HG03139 (cell line): ENCODE measurements around the gene RMND5B.
"Not testable (repeated sequence)": the region's sequence is repeated elsewhere in the genome, so short reads cannot be mapped to it uniquely, and the experiment has no call there.

Source experiments
- ATAC-seq: cut with Tn5 transposase; IDR thresholded peaks from one replicate; pipeline ENCODE4 v1.9.1; 2021; ENCODE audit not compliant: unreplicated experiment

Gene RMND5B

GRCh38 chr5:178127300-178128009 is 3.4 kb upstream of the RMND5B start:
- ATAC-seq = not testable (repeated sequence)

DNA sequence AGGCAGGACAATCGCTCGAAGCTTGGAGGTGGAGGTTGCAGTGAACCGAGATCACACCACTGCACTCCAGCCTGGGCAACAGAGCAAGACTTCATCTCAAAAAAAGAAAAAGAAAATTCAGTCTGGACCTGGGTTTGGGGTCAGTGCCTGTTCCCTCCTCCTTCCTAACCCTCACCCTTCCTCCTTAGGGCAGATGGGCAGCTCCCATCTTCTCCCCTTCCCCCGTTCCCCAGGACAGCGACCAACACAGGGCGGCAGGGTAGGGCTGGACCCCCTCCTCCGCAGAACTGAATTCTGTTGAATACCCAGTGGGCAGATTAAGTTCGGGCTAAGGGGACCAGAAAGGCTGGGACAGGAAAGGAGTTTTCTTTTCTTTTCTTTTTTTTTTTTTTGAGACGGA is 1.5 kb upstream of the RMND5B start:
- no peak for ATAC-seq

DNA sequence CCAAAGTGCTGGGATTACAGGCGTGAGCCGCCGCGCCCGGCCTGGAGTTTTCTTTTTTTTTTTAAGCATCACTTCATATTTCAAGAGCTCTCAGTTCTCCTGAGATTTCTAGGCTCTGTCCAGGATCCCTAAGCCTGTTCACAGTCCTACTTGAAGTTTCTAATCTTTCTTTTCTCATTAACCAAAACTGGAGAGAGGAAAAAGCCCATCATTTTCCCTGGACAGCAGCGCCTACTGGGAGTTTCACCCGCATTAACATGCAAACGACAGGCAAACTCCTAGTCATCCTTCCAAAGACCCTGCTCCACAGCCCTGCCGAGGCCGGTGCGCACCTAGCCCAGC is 609 bp upstream of the RMND5B start:
- not testable (repeated sequence) for ATAC-seq

GRCh38 chr5:178131446-178131996 is 707 bp downstream of the RMND5B start:
- ATAC-seq = no peak

- ATAC-seq = no peak
Measured at GRCh38 chr5:178136990-178137389, 6.2 kb downstream of the RMND5B start.

GRCh38 chr5:178137991-178138390 is 7.2 kb downstream of the RMND5B start:
- no peak for ATAC-seq

DNA sequence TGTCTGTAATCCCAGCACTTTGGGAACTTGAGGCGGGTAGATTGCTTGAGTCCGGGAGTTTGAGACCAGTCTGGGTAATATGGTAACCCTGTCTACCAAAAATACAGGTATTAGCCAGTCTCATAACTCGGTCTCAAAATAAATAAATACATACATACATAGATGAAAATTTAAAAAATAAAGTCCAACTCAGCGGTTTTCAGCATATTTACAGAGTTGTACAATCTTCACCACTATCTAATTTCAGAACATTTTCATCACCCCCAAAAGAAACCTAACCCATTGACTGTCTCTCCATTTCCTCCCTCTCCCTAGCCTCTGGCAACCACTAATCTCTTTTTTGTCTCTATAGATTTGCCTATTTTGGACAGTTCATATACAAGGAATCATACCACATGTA is 10.7 kb downstream of the RMND5B start:
- no peak for ATAC-seq

DNA sequence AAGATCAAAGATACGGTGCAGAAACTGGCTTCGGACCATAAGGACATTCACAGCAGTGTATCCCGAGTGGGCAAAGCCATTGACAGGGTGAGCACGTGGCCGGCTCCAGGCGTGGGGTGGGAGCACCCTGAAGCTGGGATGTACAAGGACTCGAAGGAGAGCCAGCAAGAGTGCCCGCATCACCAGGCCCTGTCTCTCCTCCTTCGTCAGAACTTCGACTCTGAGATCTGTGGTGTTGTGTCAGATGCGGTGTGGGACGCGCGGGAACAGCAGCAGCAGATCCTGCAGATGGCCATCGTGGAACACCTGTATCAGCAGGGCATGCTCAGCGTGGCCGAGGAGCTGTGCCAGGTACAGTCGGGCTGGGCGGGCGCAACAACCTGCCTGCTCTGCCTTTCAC is 11.8 kb downstream of the RMND5B start:
- no peak for ATAC-seq

DNA sequence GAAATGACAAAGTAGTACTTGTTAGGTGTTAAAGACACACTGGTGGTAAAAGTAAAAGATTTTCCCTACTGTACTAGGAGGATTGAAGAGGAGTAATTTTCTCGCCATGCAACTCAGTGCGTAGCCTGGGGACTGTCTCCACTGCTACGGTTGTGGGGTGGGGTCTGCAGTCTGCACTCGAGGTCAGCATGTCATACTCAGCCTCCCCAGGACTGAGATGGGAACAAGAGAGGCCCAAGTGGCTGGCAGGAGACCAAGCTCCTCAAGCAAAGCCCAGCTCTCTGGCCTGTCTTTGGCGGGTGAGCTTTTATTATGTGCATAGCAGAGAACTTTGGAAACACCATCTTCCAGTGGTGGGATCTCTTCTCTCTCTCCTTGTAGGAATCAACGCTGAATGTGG is 12.4 kb downstream of the RMND5B start:
- no peak for ATAC-seq

DNA sequence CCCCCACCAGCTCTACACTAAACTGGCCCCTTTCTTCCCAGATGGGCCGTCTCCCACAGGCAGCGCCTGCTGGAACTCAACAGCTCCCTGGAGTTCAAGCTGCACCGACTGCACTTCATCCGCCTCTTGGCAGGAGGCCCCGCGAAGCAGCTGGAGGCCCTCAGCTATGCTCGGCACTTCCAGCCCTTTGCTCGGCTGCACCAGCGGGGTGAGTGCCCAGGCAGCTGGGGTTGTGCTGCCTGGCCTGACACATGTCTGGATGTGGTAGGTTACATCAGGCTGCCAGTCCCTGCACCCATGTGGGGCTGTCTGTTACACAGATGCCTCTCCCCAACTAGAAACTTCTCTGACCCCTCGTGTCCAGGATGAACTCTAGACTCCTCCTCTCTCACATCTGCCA is 13.1 kb downstream of the RMND5B start:
- no peak for ATAC-seq

DNA sequence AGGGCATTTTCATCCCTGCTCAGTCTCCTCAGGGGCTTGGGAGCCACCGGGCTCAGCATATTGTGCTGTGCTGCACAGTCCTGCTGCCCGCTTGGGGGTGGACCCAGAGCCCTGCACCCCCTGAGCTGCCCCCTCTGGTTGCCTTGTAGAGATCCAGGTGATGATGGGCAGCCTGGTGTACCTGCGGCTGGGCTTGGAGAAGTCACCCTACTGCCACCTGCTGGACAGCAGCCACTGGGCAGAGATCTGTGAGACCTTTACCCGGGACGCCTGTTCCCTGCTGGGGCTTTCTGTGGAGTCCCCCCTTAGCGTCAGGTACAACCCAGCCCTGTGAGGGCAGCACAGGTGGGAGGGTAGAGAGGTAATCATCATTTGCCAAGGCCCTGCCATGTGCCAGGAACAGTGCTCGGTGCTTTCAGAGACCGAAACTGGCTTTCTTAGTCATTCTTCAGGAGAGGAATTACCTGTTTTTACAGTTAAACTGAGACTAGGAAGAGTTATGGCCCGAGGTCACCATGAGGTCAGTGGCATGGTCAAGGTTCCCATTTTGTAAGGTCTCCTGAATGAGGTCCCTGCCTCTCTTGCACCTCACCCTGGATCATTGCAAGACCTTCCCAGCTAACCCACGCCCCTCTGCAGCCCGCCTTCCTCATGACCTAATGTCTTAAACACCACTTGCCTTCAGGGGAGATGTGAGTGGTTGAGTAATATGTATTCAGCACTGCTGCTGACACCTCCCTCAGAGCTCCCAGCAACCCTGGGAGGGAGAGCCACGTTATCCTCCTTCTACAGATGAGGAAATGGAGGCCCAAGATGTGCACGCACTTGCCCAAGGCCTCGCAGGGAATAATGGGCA is 15.4 kb downstream of the RMND5B start:
- peak; percentile 74 for ATAC-seq

DNA sequence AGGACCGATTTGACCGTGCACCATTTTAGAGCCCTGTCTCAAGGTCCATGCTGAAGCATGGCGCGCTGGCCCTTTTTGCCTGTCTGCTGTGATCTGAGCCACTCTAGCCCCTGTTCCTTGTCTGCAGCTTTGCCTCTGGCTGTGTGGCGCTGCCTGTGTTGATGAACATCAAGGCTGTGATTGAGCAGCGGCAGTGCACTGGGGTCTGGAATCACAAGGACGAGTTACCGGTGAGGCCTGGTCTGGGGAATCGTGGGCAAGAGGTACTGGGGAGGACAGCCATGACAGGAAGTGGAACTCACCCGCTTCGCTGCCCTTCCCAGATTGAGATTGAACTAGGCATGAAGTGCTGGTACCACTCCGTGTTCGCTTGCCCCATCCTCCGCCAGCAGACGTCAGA is 16.6 kb downstream of the RMND5B start:
- ATAC-seq = no peak

DNA sequence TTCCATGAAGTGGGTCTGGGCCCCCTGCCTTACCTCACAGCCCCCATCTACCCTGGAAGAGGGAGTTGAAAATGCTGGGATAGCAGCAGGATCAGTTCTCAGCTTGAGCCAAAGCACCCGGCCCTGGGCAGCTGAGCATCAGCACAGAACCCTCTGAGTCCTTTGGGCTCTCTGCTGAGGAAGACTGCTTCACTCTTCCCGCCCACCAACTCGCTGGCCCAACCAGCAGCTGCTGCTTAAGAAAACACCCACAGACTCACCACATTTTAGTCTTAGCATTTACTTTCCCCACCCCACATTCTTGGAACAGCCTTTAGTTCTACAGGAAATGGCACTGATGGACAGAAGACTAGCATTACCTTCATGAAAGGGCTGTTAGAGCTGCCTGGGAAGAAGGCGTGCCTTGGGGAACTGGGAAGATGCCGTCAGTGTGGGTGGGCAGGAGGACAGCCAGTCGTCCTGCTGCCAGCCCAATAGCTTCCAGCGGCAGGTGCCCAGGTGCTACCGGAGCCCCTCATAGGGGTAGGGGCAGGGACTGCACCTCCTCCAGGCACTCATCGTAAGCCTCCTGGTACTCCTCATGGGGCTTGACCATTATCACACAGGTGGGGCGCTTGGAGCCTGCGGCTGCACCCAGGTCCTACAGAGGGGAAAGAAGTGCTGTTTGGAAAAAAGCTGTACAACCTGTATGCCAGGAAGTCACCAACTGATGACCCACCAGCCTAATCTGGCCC is 18.6 kb downstream of the RMND5B start:
- ATAC-seq = no peak

GRCh38 chr5:178150977-178151734 is 20.3 kb downstream of the RMND5B start:
- ATAC-seq = no peak

DNA sequence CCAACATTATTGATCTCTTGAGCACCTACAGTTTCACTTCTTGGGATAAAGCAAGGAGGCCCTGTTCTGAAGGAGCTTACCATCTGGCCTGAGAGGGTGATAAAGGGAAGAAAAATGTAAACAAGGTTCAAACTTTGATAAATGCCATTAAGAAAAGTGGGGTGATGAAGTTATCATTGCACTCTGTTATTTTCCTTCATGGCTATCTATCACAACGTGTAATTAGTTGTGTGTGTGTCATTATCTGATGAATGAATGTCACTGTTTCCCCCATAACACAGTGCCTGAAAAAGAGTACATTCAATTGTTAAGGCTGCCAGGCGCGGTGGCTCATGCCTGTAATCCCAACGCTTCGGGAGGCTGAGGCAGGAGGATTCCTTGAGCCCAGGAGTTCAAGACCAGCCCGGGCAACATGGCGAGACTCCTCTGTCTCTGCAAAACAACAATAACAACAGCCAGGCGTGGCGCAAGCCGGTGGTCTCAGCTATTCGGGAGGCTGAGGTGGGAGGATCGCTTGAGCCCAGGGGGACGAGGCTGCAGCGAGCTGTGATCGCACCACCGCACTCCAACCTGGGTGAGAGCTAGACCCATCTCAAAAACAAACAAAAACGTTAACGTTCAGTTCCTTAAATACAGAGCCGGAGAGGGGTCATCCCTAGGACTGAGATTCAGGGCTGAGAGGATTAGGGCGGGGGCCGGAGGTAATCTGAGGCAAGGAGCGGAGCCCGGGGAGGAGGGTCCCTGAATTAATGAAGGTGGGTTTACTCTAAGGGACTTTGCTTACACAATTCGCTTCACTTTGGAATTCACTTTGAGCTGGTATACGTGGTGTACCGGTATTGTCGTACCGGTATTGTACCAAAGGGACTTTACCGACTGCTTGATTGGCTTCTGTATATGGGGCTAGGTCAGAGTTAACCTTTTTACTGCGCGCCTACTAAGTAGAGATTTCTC is 22.0 kb downstream of the RMND5B start:
- ATAC-seq = no peak

DNA sequence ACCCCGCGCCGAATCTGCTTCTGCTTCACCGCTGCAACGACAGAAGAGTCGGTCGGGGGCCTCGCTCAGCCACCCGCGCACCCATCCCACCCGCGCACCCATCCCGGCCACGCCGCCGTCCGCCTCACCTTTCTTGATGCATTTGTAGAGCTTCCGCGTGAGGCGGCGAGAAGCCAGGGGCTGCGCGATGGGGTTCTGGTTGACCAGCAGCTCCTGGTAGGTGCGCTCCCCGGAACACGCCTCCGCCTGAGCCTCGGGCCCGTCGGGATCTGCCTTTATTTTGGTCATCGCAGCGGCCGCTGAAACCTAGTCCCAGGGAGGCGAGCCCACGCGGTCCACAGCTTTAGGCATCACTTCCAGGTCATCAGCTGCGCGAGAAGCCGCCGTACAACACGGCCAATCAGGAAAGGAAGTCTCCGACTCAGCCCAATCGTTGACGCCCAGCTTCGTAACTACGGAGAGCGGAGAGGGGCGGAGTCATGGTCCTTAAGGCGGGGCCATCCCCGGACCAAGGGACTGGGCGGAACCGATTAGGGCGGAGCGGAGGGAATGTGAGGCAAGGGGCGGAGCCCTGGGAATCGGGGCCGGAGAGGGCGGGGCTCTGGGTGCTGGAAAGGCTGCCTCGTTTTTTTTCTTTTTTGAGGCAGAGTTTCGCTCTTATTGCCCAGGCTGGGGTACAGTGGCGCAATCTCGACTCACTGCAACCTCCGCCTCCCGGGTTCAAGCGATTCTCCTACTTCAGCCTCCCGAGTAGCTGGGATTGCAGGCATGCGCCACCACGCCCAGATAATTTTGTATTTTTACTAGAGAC is 22.9 kb downstream of the RMND5B start, which contains the start of gene NHP2:
Gene NHP2, minus strand, starts transcription at position 356 of the 811 bp plus-strand sequence. Its CDS starts 68 bp downstream, at position 288.
- peak; percentile 99 for ATAC-seq

- no peak for ATAC-seq
Measured at GRCh38 chr5:178155065-178155464, 24.3 kb downstream of the RMND5B start.

GRCh38 chr5:178160176-178160575 is 29.4 kb downstream of the RMND5B start:
- no peak for ATAC-seq

DNA sequence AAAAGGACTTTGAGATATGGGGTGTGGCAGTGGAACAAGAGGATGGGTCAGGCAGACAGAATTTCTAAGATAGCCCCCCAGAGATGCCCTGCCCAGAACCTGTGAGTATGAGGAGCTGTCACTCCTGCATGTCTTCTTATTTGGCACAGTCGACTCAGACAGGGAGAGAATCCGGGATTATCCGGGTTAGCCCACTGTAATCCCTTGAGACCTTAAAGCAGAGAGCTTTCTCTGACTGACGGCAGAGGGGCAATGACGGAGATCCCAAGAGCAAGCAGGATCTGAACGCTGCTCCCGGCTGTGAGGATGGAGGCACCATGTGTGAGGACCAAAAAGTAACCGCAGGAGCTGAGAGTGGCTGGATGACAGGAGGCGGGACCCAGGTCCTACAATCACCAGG is 31.7 kb downstream of the RMND5B start:
- no peak for ATAC-seq
